H1 (cell line): ENCODE measurements around the gene TXLNB. TPM values are rescaled to one million over a fixed set of nuclear protein-coding genes. Genes with fewer than 3 reads are reported as not detected.

Experiments
- CREB1 ChIP-seq: IDR thresholded peaks from 2 replicates; pipeline ENCODE4 v1.6.1; 2012; ENCODE audit warnings: inconsistent platforms
- HDAC6 ChIP-seq: IDR thresholded peaks from one replicate; pipeline ENCODE4 v1.7.1; 2012; ENCODE audit warnings: low read depth, mild to moderate bottlenecking, inconsistent platforms, low read length, moderate library complexity
- POU5F1 ChIP-seq: IDR thresholded peaks from 2 replicates; pipeline ENCODE4 v1.6.1; 2011; ENCODE audit warnings: low read depth, mild to moderate bottlenecking, low read length, moderate library complexity
- polyA plus RNA-seq, 7 experiments: library from polyadenylated mRNA; depleted of rRNA in 3 of 7; stranded (reverse) in 5 of 7; unstranded in 2 of 7; fragments of >200 nt in 5 of 7; fragments of 200-250 nt in 2 of 7; gene quantifications; 1 replicate in 5 of 7; 2 replicates in 1 of 7; 4 replicates in 1 of 7; pipeline versions ENCODE4 v1.2.1 to v1.2.3, GENCODE V29; 2011 to 2013; ENCODE audit warnings: missing spikeins in 2 of 7, mixed read lengths in 2 of 7
- total RNA-seq: library from RNA; stranded (reverse); fragmentation: NEBNext Ultra II Directional; extraction: Animal tissue kit (Norgen Biotek cat#: 25700); gene quantifications from 2 replicates; pipeline ENCODE4 v1.2.1, GENCODE V29; 2021

TXLNB gene
- total and polyA plus RNA-seq, 2 of the 8 experiments (the other 6 are each of a cell fraction or from before 2014, with no cell fraction given), result 0.05 to 0.17 TPM

DNA sequence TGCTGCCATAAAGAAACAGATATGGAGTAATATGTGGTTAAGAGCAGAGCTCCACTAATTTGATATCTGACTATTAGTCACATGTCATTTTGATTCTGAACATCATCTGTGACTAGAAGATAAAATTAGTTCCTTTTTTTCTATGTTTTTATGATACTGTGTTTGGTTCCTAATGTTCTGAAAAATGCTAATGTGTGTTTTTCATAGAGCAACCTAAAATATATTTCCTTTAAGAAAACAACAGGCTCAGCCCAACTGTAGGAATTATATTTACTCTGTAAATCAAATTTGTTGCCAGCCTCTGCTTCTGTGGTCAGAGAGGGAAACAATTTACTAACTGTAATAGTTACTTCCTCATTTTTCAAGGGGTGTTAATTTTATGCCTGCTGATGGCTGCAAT is 33.3 kb upstream of the TXLNB start (continued):
- TF ChIP-seq POU5F1 (no peak), CREB1 (no peak), HDAC6 (no peak)
